GM04504 (cell line): ENCODE results near the gene MRPS7.

Experiments
- DNase-seq: peaks from one replicate; pipeline ENCODE4 v3.0.0-alpha.2; 2012; ENCODE audit warnings: low read depth

Gene MRPS7

DNA sequence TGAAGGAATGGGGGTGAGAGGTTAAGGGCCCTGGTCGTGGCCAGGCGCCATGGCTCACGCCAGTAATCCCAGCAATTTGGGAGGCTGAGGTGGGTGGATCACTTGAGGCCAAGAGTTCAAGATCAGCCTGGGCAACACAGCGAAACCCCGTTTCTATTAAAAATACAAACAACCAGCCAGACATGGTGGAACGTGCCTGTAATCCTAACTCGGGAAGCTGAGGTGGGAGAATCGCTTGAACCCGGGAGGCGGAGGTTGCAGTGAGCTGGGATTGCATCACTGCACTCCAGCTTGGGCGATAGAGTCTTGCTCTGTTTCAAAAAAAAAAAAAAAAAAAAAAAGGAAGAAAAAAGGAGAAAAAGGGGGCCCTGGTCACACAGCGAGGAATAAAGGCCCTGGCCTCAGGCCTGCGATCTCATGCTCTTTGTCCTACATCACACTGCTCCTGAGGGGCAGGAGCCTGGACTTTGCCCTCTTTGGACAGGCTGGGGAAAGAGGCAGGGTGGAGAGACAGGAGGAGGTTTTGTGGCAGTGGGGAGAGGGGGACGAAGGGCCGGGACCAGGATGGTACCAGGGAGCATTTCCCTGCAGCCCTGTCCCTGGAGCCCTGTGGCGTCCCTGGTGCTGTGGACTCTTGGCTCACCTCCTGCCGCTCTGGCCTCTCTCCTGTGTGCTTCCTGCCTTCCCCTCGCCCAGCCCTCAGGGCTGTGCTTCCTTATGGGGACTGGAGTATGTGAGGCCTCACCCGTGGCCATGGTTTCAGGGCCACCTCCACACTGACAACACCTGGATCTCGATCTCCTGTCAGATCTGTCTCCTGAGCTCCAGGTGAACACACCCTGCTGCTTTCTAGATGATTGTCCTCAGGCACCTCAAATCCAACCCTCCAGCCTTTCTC is 47.3 kb downstream of the MRPS7 start:
- DNase-seq: no peak

DNA sequence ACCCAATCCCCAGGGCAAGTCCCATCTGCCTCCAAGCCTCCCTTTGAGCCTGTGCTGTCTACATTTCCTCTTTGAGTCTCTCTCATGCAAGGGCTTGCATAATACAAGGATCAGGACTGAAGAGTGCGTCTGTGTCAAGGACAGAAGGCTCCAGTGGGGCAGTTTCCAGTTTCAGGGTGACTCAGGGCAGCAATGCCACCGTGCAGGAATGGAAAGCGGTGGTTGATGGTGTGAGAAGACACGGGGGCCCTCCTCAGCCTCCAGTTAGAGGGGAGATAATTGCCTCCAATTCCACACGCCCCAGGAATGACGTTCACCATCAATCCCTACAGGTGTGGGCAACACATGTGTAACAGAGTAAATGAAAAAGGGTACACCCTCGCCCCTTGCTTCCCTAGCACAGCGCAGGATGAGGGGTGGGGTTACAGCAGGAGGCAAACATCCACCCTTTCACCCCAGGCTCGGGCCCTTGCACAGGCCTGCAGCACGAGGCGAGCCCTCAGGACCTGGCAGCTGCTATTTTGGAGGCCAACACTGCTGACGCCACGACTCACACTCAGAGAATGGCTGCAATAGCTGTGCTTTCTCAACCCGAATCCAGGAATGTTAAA is 52.4 kb downstream of the MRPS7 start:
- DNase-seq: no peak

DNA sequence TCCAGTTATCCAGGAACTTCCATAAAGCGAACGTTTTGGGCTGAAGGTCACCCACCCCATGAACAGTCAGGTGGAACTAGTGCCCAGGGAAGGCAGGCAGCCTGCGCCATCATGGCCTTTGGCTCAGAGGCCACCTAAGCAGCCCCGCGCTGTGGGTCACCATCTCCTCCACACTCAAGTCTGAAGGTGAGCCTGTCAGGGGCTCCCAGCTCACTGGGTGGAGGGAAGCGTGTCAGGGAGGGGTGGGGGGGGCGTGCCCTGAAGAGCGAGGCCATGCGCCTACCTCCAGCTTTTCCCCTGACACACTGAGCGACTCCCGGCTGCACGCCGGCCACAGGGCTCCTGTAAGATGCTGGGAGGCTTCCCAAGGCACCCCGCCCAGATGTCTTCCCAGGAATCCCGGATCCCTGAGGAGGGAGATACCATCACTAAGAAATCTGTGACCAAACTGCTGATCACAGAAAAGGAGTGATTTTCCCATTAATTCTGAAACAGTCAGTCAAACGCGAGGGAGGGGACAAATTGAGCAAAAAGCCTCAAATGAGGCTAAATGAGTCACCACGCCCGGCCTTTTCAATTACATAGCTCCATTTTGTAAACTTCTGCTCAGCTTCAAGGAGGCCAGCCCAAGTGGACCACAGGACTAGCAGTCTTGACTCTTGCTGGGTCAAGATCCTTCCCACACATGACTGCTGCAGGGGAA is 54.0 kb downstream of the MRPS7 start:
- DNase-seq: no peak
